ENCODE measurements around the gene CASP7. TPM values are rescaled to one million over a fixed set of nuclear protein-coding genes. Genes with fewer than 3 reads are reported as not detected.

Gene CASP7
- polyA plus RNA-seq, 3 donors, result 9.9 to 26.1 (median 16.0) TPM

- H3K4me1 Mint-ChIP-seq, result peaks cover 3% of the 10 kb centered on the region
- no peak overlapping the region for H3K27ac Mint-ChIP-seq
- intact Hi-C loops (cut with micrococcal nuclease), result no loop called here
Measured at GRCh38 chr10:113692271-113692670, 12.6 kb downstream of the CASP7 start.

GRCh38 chr10:113693348-113693747 lies 13.6 kb downstream of the CASP7 start:
- TF ChIP-seq CTCF (IDR thresholded peaks at IDR 0.05), result no peak
- intact Hi-C loops (cut with micrococcal nuclease), result no loop called here
- peaks cover 0 to 1% (median 1%) of the 10 kb centered on the region in 3 donors for H3K27me3 Mint-ChIP-seq (ENCODE audit: low read depth in 3 of 3)
- Histone ChIP-seq H3K4me3 (replicated peaks in 1 of 3; ENCODE audit: low read depth in 2 of 3, low read length in 3 of 3) (no peak overlapping the region), H3K4me1 (ENCODE audit: control insufficient read depth in 1 of 2, insufficient read depth in 2 of 2, low read length in 2 of 2) (no peaks in the 10 kb centered on the region), H3K36me3 (replicated peaks in 1 of 2; ENCODE audit: control insufficient read depth in 1 of 2, insufficient read depth in 2 of 2, low read length in 2 of 2) (peaks cover 19 to 40% of the 10 kb centered on the region in 2 donors), H3K27me3 (ENCODE audit: control insufficient read depth in 2 of 2, insufficient read depth in 2 of 2, low read length in 2 of 2) (no peaks in the 10 kb centered on the region), H3K9ac (ENCODE audit: insufficient read depth, low read length, poor library complexity, severe bottlenecking) (no peak overlapping the region), H3K79me2 (ENCODE audit: insufficient read depth, low read length) (peaks cover 12% of the 10 kb centered on the region), H4K20me1 (ENCODE audit: insufficient read depth, low read length) (peaks cover 5% of the 10 kb centered on the region), H2AFZ (ENCODE audit: insufficient read depth, low read depth, low read length, poor library complexity, severe bottlenecking) (no peak overlapping the region), H3K27ac (ENCODE audit: low read depth in 1 of 2, low read length in 2 of 2) (no peak overlapping the region), H3K4me2 (replicated peaks; ENCODE audit: extremely low read depth, low read length, poor library complexity, severe bottlenecking) (no peak overlapping the region), H3K9me3 (replicated peaks in 1 of 2; ENCODE audit: control insufficient read depth in 1 of 2, insufficient read depth in 1 of 2, low read length in 2 of 2) (peaks cover 29 to 32% of the 10 kb centered on the region in 2 donors)
- H3K36me3 Mint-ChIP-seq, result peaks cover 43 to 47% of the 10 kb centered on the region in 2 donors
- no CpG with 5 or more reads among the region's 2 CpGs for WGBS (ENCODE audit: insufficient coverage)
- peaks cover 27 to 49% (median 34%) of the 10 kb centered on the region in 7 donors for H3K9me3 Mint-ChIP-seq
- H3K27ac Mint-ChIP-seq, result no peak overlapping the region
- DNase-seq, result no peak
- peaks cover 3% of the 10 kb centered on the region for H3K4me1 Mint-ChIP-seq
- H3K4me3 Mint-ChIP-seq, result no peak overlapping the region

More at GRCh38 chr10:113692271-113692670, 12.6 kb downstream of the CASP7 start:
- Mint-ChIP-seq H3K4me3 (no peak overlapping the region), H3K36me3 (peaks cover 35 to 38% of the 10 kb centered on the region in 2 donors), H3K27me3 (ENCODE audit: low read depth in 3 of 3) (peaks cover 0 to 3% (median 1%) of the 10 kb centered on the region in 3 donors), H3K9me3 (peaks cover 31 to 59% (median 45%) of the 10 kb centered on the region in 7 donors)
- Histone ChIP-seq H3K9me3 (replicated peaks in 1 of 2; ENCODE audit: control insufficient read depth in 1 of 2, insufficient read depth in 1 of 2, low read length in 2 of 2) (peaks cover 32 to 37% of the 10 kb centered on the region in 2 donors), H3K27ac (ENCODE audit: low read depth in 1 of 2, low read length in 2 of 2) (no peak overlapping the region), H3K4me2 (replicated peaks; ENCODE audit: extremely low read depth, low read length, poor library complexity, severe bottlenecking) (no peak overlapping the region), H3K4me1 (ENCODE audit: control insufficient read depth in 1 of 2, insufficient read depth in 2 of 2, low read length in 2 of 2) (no peaks in the 10 kb centered on the region), H2AFZ (ENCODE audit: insufficient read depth, low read depth, low read length, poor library complexity, severe bottlenecking) (no peak overlapping the region), H4K20me1 (ENCODE audit: insufficient read depth, low read length) (peaks cover 5% of the 10 kb centered on the region), H3K9ac (ENCODE audit: insufficient read depth, low read length, poor library complexity, severe bottlenecking) (no peak overlapping the region), H3K4me3 (replicated peaks in 1 of 3; ENCODE audit: low read depth in 2 of 3, low read length in 3 of 3) (no peak overlapping the region), H3K79me2 (ENCODE audit: insufficient read depth, low read length) (peaks cover 16% of the 10 kb centered on the region), H3K36me3 (replicated peaks in 1 of 2; ENCODE audit: control insufficient read depth in 1 of 2, insufficient read depth in 2 of 2, low read length in 2 of 2) (peaks cover 10 to 29% of the 10 kb centered on the region in 2 donors), H3K27me3 (ENCODE audit: control insufficient read depth in 2 of 2, insufficient read depth in 2 of 2, low read length in 2 of 2) (no peaks in the 10 kb centered on the region)
- WGBS (ENCODE audit: insufficient coverage), result 100% methylated on average over 3 of the region's 6 CpGs
- TF ChIP-seq CTCF (IDR thresholded peaks at IDR 0.05), result no peak
- DNase-seq, result no peak

All from CD14-positive monocyte (primary cell).